ENCODE results near the gene DAZAP1. TPM values are rescaled to one million over a fixed set of nuclear protein-coding genes. Genes with fewer than 3 reads are reported as not detected.

The DAZAP1 gene
- total RNA-seq, 2 donors from 2014 or later, result 34.9 to 76.9 TPM

DNA sequence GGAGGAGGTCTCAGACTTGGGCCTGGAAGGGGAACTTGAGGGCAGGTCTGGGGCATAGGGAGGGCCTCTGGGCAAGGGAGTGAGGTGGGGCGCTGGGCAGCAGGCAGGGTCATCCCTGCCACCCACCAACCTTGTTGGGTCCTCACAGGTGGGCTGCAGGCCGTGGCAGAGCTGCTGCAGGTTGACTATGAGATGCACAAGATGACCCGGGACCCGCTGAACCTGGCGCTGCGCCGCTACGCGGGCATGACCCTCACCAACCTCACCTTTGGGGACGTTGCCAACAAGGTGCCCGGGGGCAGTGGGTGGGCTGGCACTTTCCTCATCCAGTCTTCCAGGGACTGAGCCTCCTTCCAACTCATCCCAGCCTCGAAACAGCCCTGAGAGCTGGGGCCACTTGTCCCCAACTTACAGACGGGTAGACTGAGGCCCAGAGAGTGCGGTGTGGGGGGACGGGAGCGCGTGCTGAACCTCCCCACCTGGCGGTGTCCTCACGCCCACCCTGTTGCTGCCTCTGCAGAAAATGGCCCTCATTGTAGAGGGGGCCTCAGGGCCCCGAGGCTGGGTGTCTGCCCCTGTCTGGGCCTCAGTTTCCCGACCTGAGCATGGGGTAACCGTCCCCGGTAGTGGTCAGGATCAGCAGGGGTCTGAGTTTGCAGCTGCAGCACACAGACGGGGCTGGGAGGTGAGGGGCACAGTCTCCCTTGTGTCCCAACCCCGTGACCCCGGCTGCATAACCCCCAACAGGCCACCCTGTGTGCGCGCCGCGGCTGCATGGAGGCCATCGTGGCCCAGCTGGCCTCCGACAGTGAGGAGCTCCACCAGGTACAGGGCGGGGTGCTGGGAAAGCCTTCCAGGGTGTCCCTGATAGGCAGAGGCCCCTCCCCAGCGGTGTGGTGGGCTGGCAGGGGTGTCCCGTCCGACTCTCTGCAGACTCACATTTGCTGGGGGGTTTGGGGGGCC, 52.9 kb downstream of the DAZAP1 start:
- H3K9me3 ChIP-seq, result no peaks in the 10 kb centered on the region
- peaks cover 0 to 16% of the 10 kb centered on the region in 2 donors for H3K4me1 ChIP-seq (ENCODE audit: control insufficient read depth in 1 of 2, low read depth in 2 of 2)
- DNase-seq (ENCODE audit: low spot score), result no peak
- H3K36me3 ChIP-seq, result peaks cover 5% of the 10 kb centered on the region
- H3K27ac ChIP-seq, result no peak overlapping the region
- TF ChIP-seq, protein P1, sequence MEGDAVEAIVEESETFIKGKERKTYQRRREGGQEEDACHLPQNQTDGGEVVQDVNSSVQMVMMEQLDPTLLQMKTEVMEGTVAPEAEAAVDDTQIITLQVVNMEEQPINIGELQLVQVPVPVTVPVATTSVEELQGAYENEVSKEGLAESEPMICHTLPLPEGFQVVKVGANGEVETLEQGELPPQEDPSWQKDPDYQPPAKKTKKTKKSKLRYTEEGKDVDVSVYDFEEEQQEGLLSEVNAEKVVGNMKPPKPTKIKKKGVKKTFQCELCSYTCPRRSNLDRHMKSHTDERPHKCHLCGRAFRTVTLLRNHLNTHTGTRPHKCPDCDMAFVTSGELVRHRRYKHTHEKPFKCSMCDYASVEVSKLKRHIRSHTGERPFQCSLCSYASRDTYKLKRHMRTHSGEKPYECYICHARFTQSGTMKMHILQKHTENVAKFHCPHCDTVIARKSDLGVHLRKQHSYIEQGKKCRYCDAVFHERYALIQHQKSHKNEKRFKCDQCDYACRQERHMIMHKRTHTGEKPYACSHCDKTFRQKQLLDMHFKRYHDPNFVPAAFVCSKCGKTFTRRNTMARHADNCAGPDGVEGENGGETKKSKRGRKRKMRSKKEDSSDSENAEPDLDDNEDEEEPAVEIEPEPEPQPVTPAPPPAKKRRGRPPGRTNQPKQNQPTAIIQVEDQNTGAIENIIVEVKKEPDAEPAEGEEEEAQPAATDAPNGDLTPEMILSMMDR (IDR thresholded peaks at IDR 0.05), result no peak
- H3K4me3 ChIP-seq, result no peak overlapping the region
- no peaks in the 10 kb centered on the region for H3K27me3 ChIP-seq (replicated peaks; ENCODE audit: insufficient read depth)
- no peak for ATAC-seq (ENCODE audit: insufficient number of reproducible peaks, low FRiP score, low read depth)

DNA sequence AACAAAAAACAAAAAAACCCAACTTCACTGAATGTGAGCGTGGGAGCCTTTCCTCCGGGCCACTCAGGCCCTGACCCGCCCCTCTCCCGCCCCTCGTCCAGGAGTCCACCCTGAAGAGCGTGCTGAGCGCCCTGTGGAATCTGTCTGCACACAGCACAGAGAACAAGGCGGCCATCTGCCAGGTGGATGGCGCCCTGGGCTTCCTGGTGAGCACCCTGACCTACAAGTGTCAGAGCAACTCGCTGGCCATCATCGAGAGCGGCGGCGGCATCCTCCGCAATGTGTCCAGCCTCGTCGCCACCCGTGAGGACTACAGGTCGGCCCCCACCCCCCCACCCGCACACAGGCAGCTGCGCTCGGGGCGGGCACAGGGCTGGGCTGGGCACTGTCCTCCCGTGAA, 54.5 kb downstream of the DAZAP1 start:
- Histone ChIP-seq H3K27me3 (replicated peaks; ENCODE audit: insufficient read depth) (peaks cover 4% of the 10 kb centered on the region), H3K27ac (no peak overlapping the region), H3K4me3 (no peak overlapping the region), H3K36me3 (peaks cover 5% of the 10 kb centered on the region), H3K9me3 (no peaks in the 10 kb centered on the region), H3K4me1 (ENCODE audit: control insufficient read depth in 1 of 2, low read depth in 2 of 2) (peaks cover under 1 to 12% of the 10 kb centered on the region in 2 donors)
- ATAC-seq (ENCODE audit: insufficient number of reproducible peaks, low FRiP score, low read depth) (no peak), DNase-seq (ENCODE audit: low spot score) (no peak)
- TF ChIP-seq, protein P1 (IDR thresholded peaks at IDR 0.05), result no peak

DNA sequence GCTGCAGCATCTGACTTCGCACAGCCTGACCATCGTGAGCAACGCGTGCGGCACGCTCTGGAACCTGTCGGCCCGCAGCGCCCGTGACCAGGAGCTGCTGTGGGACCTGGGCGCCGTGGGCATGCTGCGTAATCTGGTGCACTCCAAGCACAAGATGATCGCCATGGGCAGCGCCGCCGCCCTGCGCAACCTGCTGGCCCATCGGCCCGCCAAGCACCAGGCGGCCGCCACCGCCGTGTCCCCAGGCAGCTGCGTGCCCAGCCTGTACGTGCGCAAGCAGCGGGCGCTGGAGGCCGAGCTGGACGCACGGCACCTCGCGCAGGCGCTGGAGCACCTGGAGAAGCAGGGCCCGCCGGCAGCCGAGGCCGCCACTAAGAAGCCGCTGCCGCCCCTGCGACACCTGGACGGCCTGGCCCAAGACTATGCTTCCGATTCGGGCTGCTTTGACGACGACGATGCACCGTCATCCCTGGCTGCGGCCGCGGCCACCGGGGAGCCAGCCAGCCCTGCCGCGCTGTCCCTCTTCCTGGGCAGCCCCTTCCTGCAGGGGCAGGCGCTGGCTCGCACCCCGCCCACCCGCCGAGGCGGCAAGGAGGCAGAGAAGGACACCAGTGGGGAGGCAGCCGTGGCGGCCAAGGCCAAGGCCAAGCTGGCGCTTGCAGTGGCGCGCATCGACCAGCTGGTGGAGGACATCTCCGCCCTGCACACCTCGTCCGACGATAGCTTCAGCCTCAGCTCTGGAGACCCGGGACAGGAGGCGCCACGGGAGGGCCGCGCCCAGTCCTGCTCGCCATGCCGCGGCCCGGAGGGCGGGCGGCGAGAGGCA, 58.0 kb downstream of the DAZAP1 start:
- ATAC-seq (ENCODE audit: insufficient number of reproducible peaks, low FRiP score, low read depth) (no peak), DNase-seq (ENCODE audit: low spot score) (no peak)
- Histone ChIP-seq H3K4me1 (ENCODE audit: control insufficient read depth in 1 of 2, low read depth in 2 of 2) (peaks cover 30 to 40% of the 10 kb centered on the region in 2 donors), H3K4me3 (no peak overlapping the region), H3K27ac (no peak overlapping the region), H3K27me3 (replicated peaks; ENCODE audit: insufficient read depth) (peaks cover 20% of the 10 kb centered on the region), H3K36me3 (peaks cover 5% of the 10 kb centered on the region), H3K9me3 (no peaks in the 10 kb centered on the region)
- TF ChIP-seq, protein P1 (IDR thresholded peaks at IDR 0.05), result no peak

DNA sequence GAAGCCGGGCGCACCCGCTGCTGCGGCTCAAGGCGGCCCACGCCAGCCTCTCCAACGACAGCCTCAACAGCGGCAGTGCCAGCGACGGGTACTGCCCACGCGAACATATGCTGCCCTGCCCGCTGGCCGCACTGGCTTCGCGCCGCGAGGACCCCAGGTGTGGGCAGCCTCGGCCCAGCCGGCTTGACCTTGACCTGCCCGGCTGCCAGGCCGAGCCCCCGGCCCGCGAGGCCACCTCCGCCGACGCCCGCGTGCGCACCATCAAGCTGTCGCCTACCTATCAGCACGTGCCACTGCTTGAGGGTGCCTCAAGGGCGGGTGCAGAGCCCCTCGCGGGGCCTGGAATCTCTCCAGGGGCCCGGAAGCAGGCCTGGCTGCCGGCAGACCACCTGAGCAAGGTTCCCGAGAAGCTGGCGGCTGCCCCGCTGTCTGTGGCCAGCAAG, 58.7 kb downstream of the DAZAP1 start:
- H3K4me3 ChIP-seq, result no peak overlapping the region

More for the DNA sequence above, 58.7 kb downstream of the DAZAP1 start:
- Histone ChIP-seq H3K27me3 (replicated peaks; ENCODE audit: insufficient read depth) (peaks cover 22% of the 10 kb centered on the region), H3K27ac (no peak overlapping the region), H3K9me3 (no peaks in the 10 kb centered on the region), H3K36me3 (peaks cover under 1% of the 10 kb centered on the region), H3K4me1 (ENCODE audit: control insufficient read depth in 1 of 2, low read depth in 2 of 2) (peaks cover 36 to 47% of the 10 kb centered on the region in 2 donors)
- TF ChIP-seq, protein P1 (IDR thresholded peaks at IDR 0.05), result no peak
- ATAC-seq (ENCODE audit: insufficient number of reproducible peaks, low FRiP score, low read depth) (no peak), DNase-seq (ENCODE audit: low spot score) (no peak)

All from thoracic aorta (tissue), 2 donors.